ENCODE results near the gene ZKSCAN7. TPM values are rescaled to one million over a fixed set of nuclear protein-coding genes. Genes with fewer than 3 reads are reported as not detected.

The ZKSCAN7 gene
- total RNA-seq, 1 experiment from 2014 or later: 0.83 TPM

GRCh38 chr3:44555723-44556122, 730 bp downstream of the ZKSCAN7 start:
- TF ChIP-seq CTCF (conservative IDR thresholded peaks at IDR 0.05) (no peak), EZH2 (IDR thresholded peaks at IDR 0.05; ENCODE audit: low read depth) (no peak)
- no peaks in the 10 kb centered on the region for H3K4me1 ChIP-seq (replicated peaks; ENCODE audit: insufficient read depth)
- H3K79me2 ChIP-seq (ENCODE audit: low read depth): no peaks in the 10 kb centered on the region
- ChIA-PET POLR2A (ENCODE audit: unreplicated experiment) (no interaction called here), CTCF (no interaction called here)
- DNase-seq: no peak
- H3K27me3 ChIP-seq (ENCODE audit: insufficient read depth, low read depth): peaks cover 31% of the 10 kb centered on the region; the same call in 1 of the 2 replicates
- no peak overlapping the region for H3K27ac ChIP-seq
- no peaks in the 10 kb centered on the region for H4K20me1 ChIP-seq (ENCODE audit: insufficient read depth)
- H3K9me2 ChIP-seq (ENCODE audit: insufficient read depth): no peaks in the 10 kb centered on the region
- no peaks in the 10 kb centered on the region for H3K9me3 ChIP-seq (ENCODE audit: insufficient read depth, low read depth)
- H3K4me2 ChIP-seq: no peak overlapping the region
- BruUV-seq (replicated peaks): no TSS peak
- no peaks in the 10 kb centered on the region for H3K36me3 ChIP-seq (ENCODE audit: low read depth)
- H2AFZ ChIP-seq: no peak overlapping the region
- no peaks in the 10 kb centered on the region for H3F3A ChIP-seq (ENCODE audit: insufficient read depth, low read depth)
- intact Hi-C loops (cut with micrococcal nuclease; ENCODE audit: unreplicated experiment): no loop called here
- no peak overlapping the region for H3K4me3 ChIP-seq

DNA sequence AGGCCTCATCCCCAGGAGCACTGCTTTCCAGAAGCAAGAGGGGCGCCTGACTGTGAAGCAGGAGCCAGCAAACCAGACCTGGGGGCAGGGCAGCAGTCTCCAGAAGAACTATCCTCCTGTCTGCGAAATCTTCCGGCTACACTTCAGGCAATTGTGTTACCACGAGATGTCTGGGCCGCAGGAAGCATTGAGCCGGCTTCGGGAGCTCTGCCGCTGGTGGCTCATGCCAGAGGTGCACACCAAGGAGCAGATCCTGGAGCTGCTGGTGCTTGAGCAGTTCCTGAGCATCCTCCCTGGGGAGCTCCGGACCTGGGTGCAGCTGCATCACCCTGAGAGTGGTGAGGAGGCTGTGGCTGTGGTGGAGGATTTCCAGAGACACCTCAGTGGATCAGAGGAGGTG, 2.1 kb downstream of the ZKSCAN7 start:
- H3F3A ChIP-seq (ENCODE audit: insufficient read depth, low read depth): no peaks in the 10 kb centered on the region
- H4K20me1 ChIP-seq (ENCODE audit: insufficient read depth): no peaks in the 10 kb centered on the region
- no peak for DNase-seq
- H3K4me2 ChIP-seq: no peak overlapping the region
- CTCF ChIA-PET: no interaction called here
- POLR2A ChIA-PET (ENCODE audit: unreplicated experiment): no interaction called here
- no peak overlapping the region for H3K4me3 ChIP-seq
- intact Hi-C loops (cut with micrococcal nuclease; ENCODE audit: unreplicated experiment): no loop called here
- BruUV-seq (replicated peaks): no TSS peak
- no peaks in the 10 kb centered on the region for H3K9me2 ChIP-seq (ENCODE audit: insufficient read depth)
- H3K4me1 ChIP-seq (replicated peaks; ENCODE audit: insufficient read depth): no peaks in the 10 kb centered on the region
- no peak for TF ChIP-seq EZH2 (IDR thresholded peaks at IDR 0.05; ENCODE audit: low read depth)
- no peak for TF ChIP-seq CTCF (conservative IDR thresholded peaks at IDR 0.05)
- H3K36me3 ChIP-seq (ENCODE audit: low read depth): no peaks in the 10 kb centered on the region
- H3K79me2 ChIP-seq (ENCODE audit: low read depth): no peaks in the 10 kb centered on the region
- H3K9me3 ChIP-seq (ENCODE audit: insufficient read depth, low read depth): no peaks in the 10 kb centered on the region
- H3K27ac ChIP-seq: no peak overlapping the region
- H3K27me3 ChIP-seq (ENCODE audit: insufficient read depth, low read depth): peaks cover 20% of the 10 kb centered on the region; the same call in 1 of the 2 replicates
- no peak overlapping the region for H2AFZ ChIP-seq

GRCh38 chr3:44561076-44561475, 6.1 kb downstream of the ZKSCAN7 start:
- TF ChIP-seq EZH2 (IDR thresholded peaks at IDR 0.05; ENCODE audit: low read depth) (no peak), CTCF (conservative IDR thresholded peaks at IDR 0.05) (no peak)
- Histone ChIP-seq H3K79me2 (ENCODE audit: low read depth) (no peaks in the 10 kb centered on the region), H4K20me1 (ENCODE audit: insufficient read depth) (no peaks in the 10 kb centered on the region), H3K4me1 (replicated peaks; ENCODE audit: insufficient read depth) (no peaks in the 10 kb centered on the region), H3K4me3 (no peak overlapping the region), H3K27ac (no peak overlapping the region), H3F3A (ENCODE audit: insufficient read depth, low read depth) (no peaks in the 10 kb centered on the region), H3K9me3 (ENCODE audit: insufficient read depth, low read depth) (no peaks in the 10 kb centered on the region), H3K4me2 (no peak overlapping the region), H2AFZ (no peak overlapping the region), H3K27me3 (ENCODE audit: insufficient read depth, low read depth) (peaks cover 13% of the 10 kb centered on the region; the same call in 1 of the 2 replicates), H3K9me2 (ENCODE audit: insufficient read depth) (no peaks in the 10 kb centered on the region), H3K36me3 (ENCODE audit: low read depth) (no peaks in the 10 kb centered on the region)
- BruUV-seq (replicated peaks): no TSS peak
- intact Hi-C loops (cut with micrococcal nuclease; ENCODE audit: unreplicated experiment): no loop called here
- ChIA-PET POLR2A (ENCODE audit: unreplicated experiment) (no interaction called here), CTCF (no interaction called here)
- DNase-seq: no peak
